ENCODE data around the gene PAAF1.

DNA sequence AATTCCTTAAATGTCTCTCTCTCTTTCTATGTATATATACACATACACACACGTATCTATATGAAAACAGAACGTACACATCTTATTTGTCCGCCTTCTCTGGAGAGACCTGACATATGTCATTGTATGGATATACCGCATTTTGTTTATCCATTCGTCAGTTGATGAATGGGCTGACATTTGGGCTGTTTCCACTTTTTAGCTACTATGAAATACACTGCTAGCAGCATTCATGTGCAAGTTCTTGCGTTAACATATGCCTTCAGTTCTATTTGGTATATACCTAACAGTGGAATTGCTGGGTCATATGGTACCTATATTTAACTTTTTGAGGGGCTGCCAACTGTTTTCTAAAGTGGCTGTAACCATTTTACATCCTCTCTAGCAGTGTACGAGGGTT lies 56.0 kb downstream of the PAAF1 start:
- TF ChIP-seq CTCF (IDR thresholded peaks at IDR 0.05) (no peak), POLR2A (IDR thresholded peaks at IDR 0.05) (no peak), EP300 (IDR thresholded peaks at IDR 0.05; ENCODE audit: low read depth) (no peak), POLR2AphosphoS5 (IDR thresholded peaks at IDR 0.05) (no peak)

Measured in transverse colon (tissue), 4 donors.